H54 (cell line): ENCODE data around the gene OASL.

Source experiments
- DNase-seq: peaks from one replicate; pipeline ENCODE4 v3.0.0; 2011; ENCODE audit warnings: low spot score, mixed read lengths; ENCODE audit not compliant: insufficient read length
- FAIRE-seq: peaks from 3 replicates; lab custom pipeline; 2011; peaks lifted over from hg19 to GRCh38; lab: Jason Lieb, UNC
- POLR2A ChIP-seq: IDR thresholded peaks from 2 replicates; pipeline ENCODE4 v1.6.1; 2011; ENCODE audit warnings: low read depth, mild to moderate bottlenecking, low read length

Gene OASL

DNA sequence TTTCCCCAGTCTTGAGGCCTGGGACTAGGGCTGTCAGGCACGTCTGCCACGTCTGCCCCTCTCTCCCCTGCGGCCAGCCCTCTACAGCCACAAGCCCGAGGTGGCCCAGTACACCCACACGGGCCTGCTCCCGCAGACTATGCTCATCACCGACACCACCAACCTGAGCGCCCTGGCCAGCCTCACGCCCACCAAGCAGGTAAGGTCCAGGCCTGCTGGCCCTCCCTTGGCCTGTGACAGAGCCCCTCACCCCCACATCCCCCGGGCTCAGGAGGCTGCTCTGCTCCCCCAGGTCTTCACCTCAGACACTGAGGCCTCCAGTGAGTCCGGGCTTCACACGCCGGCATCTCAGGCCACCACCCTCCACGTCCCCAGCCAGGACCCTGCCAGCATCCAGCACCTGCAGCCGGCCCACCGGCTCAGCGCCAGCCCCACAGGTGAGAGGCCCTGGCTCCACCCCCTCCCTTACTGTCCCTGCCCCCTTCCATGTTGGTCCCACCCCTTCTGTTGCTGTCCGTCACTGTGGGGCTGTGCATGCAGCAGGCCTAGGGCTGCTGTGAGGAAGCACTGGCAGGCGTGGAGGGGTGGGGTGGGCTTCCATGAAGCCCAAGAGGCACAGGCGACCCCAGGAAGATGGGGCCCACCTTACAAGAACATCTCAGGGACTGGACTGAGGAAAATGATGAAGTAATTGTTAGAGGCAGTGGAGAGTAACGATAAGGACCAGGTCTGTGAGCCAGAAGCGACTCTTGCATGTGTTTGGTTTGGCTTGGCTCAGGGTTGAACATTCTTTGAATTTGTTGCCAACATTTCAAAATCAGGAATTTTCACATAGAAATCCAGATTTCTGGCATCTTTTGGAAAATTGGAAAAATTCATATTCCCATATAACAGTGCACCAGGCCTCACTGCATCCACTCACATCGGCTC, 39.6 kb downstream of the OASL start:
- no peak for FAIRE-seq
- no peak for DNase-seq
- no peak for TF ChIP-seq POLR2A

DNA sequence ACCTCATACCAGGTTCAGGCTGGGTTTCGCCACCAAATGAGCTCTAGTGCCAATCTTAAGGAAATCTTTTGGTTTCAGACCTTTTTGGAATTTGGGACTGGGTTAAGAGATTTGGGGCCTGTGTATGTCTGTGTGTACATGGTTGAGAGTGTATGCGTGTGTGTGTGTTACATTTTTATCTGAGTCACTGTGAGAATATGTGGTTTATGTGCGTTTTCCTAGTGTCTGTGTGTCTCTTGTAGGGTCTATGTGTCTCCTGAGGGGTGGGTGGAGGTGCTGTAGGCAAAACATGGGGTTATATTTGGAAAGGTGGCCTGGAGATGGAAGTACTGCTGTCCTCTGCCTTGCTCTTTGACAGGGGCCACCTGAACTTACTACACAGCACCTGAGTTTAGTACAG, 40.6 kb downstream of the OASL start:
- FAIRE-seq (no peak), DNase-seq (no peak)
- no peak for TF ChIP-seq POLR2A

DNA sequence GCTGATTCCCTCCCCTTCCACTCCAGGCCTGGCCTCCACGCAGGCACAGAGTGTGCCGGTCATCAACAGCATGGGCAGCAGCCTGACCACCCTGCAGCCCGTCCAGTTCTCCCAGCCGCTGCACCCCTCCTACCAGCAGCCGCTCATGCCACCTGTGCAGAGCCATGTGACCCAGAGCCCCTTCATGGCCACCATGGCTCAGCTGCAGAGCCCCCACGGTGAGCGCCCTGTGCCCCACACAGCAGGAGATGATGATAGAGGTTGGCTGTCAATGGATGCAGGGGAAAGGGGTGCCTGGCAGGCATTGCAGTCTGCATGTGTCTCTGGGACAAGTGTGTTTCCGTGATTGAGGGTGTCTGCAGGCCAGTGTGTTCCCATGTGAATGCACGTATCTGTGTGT, 41.6 kb downstream of the OASL start:
- FAIRE-seq (no peak), DNase-seq (no peak)
- no peak for TF ChIP-seq POLR2A

DNA sequence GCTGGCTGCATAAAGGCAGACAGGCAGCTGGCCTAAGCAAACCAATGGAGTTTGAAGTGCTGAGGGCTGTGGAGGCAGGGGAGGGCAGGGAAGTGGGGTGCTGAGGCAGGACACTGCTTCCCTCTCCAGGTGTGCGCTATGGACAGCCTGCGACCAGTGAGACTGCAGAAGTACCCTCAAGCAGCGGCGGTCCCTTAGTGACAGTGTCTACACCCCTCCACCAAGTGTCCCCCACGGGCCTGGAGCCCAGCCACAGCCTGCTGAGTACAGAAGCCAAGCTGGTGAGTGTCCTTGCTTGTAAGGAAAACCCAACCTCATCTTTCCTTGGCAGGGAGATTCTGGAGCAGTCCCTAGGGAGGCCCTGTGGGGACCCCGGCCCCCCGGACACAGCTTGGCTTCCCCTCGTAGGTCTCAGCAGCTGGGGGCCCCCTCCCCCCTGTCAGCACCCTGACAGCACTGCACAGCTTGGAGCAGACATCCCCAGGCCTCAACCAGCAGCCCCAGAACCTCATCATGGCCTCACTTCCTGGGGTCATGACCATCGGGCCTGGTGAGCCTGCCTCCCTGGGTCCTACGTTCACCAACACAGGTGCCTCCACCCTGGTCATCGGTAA, 42.8 kb downstream of the OASL start:
- DNase-seq = no peak

DNA sequence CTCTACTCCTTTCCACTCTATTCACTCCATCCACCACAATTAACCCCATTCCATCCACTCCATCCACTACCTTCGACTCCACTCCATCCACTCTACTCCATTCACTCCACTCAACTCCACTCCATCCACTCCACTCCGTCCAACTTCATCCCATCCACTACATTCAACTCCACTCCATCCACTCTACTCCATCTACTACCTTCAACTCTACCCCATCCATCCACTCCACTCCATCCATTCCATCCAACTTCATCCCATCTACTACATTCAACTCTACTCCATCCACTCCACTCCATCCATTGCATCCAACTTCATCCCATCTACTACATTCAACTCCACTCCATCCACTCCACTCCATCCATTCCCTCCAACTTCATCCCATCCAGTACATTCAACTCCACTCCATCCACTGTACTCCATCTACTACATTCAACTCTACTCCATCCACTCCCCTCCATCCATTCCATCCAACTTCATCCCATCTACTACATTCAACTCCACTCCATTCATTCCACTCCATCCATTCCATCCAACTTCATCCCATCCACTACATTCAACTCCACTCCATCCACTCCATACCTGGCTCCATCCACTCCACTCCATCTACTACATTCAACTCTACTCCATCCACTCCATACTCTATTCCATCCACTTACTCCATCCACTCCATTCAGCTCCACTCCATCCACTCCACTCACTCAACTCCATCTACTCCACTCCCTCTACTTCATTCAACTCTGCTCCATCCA, 44.3 kb downstream of the OASL start:
- no peak for DNase-seq
- no peak for FAIRE-seq
- no peak for TF ChIP-seq POLR2A

More for the DNA sequence above, 42.8 kb downstream of the OASL start:
- no peak for TF ChIP-seq POLR2A
- no peak for FAIRE-seq

DNA sequence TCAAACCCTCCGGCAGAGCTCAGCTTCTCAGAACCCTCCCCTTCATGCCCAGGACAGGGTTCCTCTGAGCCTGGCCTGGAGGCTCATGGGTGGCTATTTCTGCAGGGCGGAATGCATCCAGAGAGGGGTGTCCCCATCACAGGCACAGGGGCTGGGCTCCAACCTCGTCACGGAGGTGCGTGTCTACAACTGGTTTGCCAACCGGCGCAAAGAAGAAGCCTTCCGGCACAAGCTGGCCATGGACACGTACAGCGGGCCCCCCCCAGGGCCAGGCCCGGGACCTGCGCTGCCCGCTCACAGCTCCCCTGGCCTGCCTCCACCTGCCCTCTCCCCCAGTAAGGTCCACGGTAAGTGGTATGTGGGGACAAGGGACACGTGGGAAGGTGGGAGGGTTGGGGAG, 45.0 kb downstream of the OASL start:
- TF ChIP-seq POLR2A = no peak
- FAIRE-seq (no peak), DNase-seq (no peak)

DNA sequence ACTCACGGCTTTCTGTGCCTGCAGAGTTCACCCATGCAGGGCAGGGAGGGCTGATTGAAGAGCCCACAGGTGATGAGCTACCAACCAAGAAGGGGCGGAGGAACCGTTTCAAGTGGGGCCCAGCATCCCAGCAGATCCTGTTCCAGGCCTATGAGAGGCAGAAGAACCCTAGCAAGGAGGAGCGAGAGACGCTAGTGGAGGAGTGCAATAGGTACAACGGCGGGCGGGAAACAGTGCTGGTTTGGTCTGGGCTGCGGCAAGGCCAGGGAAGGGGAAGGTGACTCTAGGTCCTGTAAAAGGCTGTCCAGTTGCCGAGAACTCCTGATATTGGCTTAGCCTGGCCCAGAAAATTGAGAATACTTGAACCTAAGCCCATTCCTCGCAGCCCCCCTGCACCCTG, 45.5 kb downstream of the OASL start:
- DNase-seq = no peak
- FAIRE-seq = no peak
- no peak for TF ChIP-seq POLR2A

DNA sequence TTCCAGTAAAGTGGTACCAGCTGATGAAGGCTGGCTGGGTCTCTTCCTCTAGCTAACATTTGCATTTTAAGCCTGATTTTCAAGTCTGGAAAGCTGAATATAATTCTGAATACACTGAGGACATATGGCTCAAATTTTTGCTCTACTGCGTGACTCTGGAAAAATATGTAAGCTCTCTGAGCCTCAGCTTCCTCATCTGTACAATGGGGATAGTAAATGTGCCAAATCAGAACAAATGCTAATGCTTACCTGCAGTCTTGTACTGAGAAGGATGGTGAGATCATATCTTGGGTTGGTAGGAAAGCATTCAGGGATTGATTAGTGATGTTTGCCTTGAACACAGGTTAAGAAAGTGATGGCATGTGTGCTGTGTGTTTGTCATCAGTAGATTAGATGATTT, 46.1 kb downstream of the OASL start:
- no peak for FAIRE-seq
- TF ChIP-seq POLR2A = no peak
- no peak for DNase-seq

DNA sequence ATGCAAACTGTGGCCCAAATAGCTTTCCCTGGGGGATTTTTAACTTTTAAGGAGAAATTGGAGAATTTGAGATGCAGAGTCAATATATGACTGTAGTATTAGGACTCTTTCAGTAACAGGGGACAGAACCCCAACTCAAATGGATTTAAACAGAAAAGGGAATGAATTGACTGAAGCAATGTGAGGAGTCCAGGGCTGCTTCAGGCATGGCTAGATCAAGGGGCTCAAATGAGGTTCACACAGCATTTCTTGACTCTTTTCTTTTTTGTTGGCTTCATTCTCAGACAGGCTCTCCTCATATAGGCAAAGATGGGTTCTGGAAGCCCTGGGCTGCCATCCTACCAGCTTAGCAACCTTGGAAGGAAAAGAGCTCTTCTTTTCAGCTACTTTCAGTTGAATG, 47.1 kb downstream of the OASL start:
- FAIRE-seq (no peak), DNase-seq (no peak)
- no peak for TF ChIP-seq POLR2A

DNA sequence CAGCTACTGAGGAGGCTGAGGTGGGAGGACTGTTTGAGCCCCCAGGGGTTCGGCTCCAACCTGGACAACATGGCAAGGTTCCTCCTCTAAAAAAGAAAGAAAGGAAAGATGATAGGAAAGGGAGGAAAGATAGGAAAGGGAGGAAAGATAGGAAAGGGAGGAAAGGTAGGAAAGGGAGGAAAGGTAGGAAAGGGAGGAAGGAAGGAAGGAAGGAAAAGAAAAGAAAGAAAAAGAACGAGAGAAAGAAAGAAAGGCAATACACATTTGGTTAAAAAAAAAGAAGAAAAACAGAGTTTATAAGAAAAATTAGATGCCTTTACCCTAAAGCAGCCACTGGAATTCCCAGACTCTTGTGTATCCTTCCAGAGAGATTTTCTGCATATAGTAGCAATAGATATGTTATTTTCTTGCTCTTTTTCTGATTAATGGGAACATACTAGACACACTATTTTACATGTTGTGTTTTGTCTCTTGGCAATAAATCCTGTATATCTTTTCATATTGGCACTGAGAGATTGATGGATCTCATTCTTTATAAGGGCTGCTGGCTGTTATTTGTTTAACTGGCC, 48.5 kb downstream of the OASL start:
- TF ChIP-seq POLR2A = no peak
- no peak for FAIRE-seq
- DNase-seq = no peak

DNA sequence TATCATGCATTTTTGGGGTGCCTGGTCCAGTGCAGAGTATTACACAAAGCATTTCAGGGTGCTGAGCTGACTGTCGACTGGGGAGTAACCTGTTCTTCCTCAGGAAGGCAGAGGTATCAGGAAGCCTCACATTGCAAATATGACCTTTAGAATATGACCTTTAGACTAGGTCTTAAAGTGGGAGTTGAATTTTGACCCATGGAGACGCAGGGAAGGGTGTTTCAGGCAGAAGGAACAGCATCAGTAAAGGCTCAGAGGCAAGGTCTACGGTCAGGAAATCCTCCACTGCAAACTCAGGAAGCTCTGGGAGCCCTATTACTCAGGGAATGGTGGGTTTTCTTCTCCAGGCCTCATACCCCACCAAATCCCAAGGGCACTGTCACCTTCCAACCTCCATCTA, 49.4 kb downstream of the OASL start:
- no peak for TF ChIP-seq POLR2A
- DNase-seq (no peak), FAIRE-seq (no peak)

DNA sequence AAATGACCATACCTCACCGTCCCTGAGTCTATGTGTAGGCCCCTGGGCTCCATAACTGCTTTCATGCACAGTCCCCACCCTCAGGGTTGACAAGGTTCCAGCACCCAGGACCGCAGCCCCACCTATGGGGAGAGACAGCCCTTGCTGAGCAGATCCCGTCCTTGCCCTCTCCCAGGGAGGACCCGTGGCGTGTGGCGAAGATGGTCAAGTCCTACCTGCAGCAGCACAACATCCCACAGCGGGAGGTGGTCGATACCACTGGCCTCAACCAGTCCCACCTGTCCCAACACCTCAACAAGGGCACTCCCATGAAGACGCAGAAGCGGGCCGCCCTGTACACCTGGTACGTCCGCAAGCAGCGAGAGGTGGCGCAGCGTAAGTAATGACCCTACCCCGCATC, 50.4 kb downstream of the OASL start:
- no peak for TF ChIP-seq POLR2A
- DNase-seq (no peak), FAIRE-seq (no peak)

DNA sequence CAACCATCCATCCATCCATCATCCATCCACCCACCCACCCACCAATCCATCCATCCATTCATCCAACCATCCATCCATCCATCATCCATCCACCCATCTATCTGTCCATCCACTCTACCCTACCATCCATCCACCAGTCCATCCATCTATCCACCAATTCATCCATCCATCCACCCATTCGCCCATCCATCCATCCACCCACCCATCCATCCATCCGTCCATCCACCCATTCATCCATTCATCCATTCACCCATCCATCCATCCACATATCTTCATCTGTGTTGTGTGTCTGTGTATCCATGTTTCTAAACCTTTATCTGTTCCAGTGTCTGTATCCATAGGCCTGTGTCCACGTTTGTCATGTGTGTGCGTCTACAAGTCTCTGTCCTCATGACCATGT, 50.8 kb downstream of the OASL start:
- FAIRE-seq = no peak
- no peak for TF ChIP-seq POLR2A
- no peak for DNase-seq
